ENCODE results near the gene SCARB2. TPM values are rescaled to one million over a fixed set of nuclear protein-coding genes. Genes with fewer than 3 reads are reported as not detected.

Gene SCARB2
- total and polyA plus RNA-seq, 7 donors, result 58.5 to 199 (median 109) TPM

GRCh38 chr4:76238701-76239100, 25.1 kb upstream of the SCARB2 start:
- ATAC-seq (peak in 3 of 4 donors; percentile 49 to 53 (median 52)), DNase-seq (no peak)
- TF ChIP-seq CTCF (IDR thresholded peaks at IDR 0.05), result no peak
- intact Hi-C loops (cut with DNase I), result loop anchor here in 1 of 2 donors (5.0 kb wide), 1 partner anchor 41 kb away; no protein-coding TSS in a partner anchor
- H3K27me3 ChIP-seq (ENCODE audit: insufficient read depth in 3 of 3, low read length in 2 of 3), result no peaks in the 10 kb centered on the region
- peaks cover 15% of the 10 kb centered on the region for H3K9me3 ChIP-seq
- H3K4me1 ChIP-seq, result peaks cover 16% of the 10 kb centered on the region
- H3K4me3 ChIP-seq, result peak overlapping the region; percentile 13
- peak overlapping the region; percentile 92 for H3K27ac ChIP-seq
- H3K36me3 ChIP-seq (ENCODE audit: insufficient read depth in 1 of 2, low read depth in 1 of 2), result no peaks in the 10 kb centered on the region

GRCh38 chr4:76238236-76238635, 24.6 kb upstream of the SCARB2 start:
- Histone ChIP-seq H3K27ac (peak overlapping the region; percentile 92), H3K4me1 (peaks cover 16% of the 10 kb centered on the region), H3K9me3 (peaks cover 15% of the 10 kb centered on the region), H3K36me3 (ENCODE audit: insufficient read depth in 1 of 2, low read depth in 1 of 2) (no peaks in the 10 kb centered on the region), H3K27me3 (ENCODE audit: insufficient read depth in 3 of 3, low read length in 2 of 3) (no peaks in the 10 kb centered on the region), H3K4me3 (peak overlapping the region; percentile 13)
- 28 to 53% (median 36%) methylated on average over 4 of the region's 4 CpGs for WGBS, 3 donors
- intact Hi-C loops (cut with DNase I), result loop anchor here in 1 of 2 donors (5.0 kb wide), 1 partner anchor 41 kb away; no protein-coding TSS in a partner anchor
- DNase-seq (peak in 1 of 2 donors; percentile 79), ATAC-seq (peak; percentile 96 to 97 (median 96))
- TF ChIP-seq CTCF (IDR thresholded peaks at IDR 0.05), result no peak

GRCh38 chr4:76235915-76236314, 22.3 kb upstream of the SCARB2 start:
- Histone ChIP-seq H3K4me3 (no peak overlapping the region), H3K4me1 (peaks cover 16% of the 10 kb centered on the region), H3K9me3 (peaks cover 15% of the 10 kb centered on the region), H3K27ac (peak overlapping the region; percentile 54), H3K27me3 (ENCODE audit: insufficient read depth in 3 of 3, low read length in 2 of 3) (no peaks in the 10 kb centered on the region), H3K36me3 (ENCODE audit: insufficient read depth in 1 of 2, low read depth in 1 of 2) (no peaks in the 10 kb centered on the region)
- no peak for TF ChIP-seq CTCF (IDR thresholded peaks at IDR 0.05)
- DNase-seq (no peak), ATAC-seq (no peak)
- intact Hi-C loops (cut with DNase I), result loop anchor here in 1 of 2 donors (5.0 kb wide), 1 partner anchor 39 kb away; no protein-coding TSS in a partner anchor
- WGBS, 3 donors, result 14 to 32% (median 18%) methylated on average over 1 of the region's 1 CpG

- ATAC-seq (no peak), DNase-seq (no peak)
- peaks cover 10% of the 10 kb centered on the region for H3K9me3 ChIP-seq
- intact Hi-C loops (cut with DNase I), result loop anchor here in 1 of 2 donors (5.0 kb wide), 1 partner anchor 38 kb away; no protein-coding TSS in a partner anchor
- peaks cover 16% of the 10 kb centered on the region for H3K4me1 ChIP-seq
- H3K36me3 ChIP-seq (ENCODE audit: insufficient read depth in 1 of 2, low read depth in 1 of 2), result no peaks in the 10 kb centered on the region
- H3K27ac ChIP-seq, result no peak overlapping the region
- no peak for TF ChIP-seq CTCF (IDR thresholded peaks at IDR 0.05)
- no peak overlapping the region for H3K4me3 ChIP-seq
- no peaks in the 10 kb centered on the region for H3K27me3 ChIP-seq (ENCODE audit: insufficient read depth in 3 of 3, low read length in 2 of 3)
- 61 to 67% (median 63%) methylated on average over 2 of the region's 2 CpGs for WGBS, 3 donors
Measured at GRCh38 chr4:76235407-76235806, 21.8 kb upstream of the SCARB2 start.

- intact Hi-C loops (cut with DNase I), result loop anchor here in 1 of 2 donors (5.0 kb wide), 1 partner anchor 37 kb away; no protein-coding TSS in a partner anchor
- Histone ChIP-seq H3K27me3 (ENCODE audit: insufficient read depth in 3 of 3, low read length in 2 of 3) (no peaks in the 10 kb centered on the region), H3K27ac (no peak overlapping the region), H3K9me3 (peaks cover 2% of the 10 kb centered on the region), H3K4me3 (no peak overlapping the region), H3K36me3 (ENCODE audit: insufficient read depth in 1 of 2, low read depth in 1 of 2) (no peaks in the 10 kb centered on the region), H3K4me1 (peaks cover 16% of the 10 kb centered on the region)
- 95 to 97% (median 96%) methylated on average over 5 of the region's 5 CpGs for WGBS, 3 donors
- TF ChIP-seq CTCF (IDR thresholded peaks at IDR 0.05), result no peak
- no peak for ATAC-seq
- DNase-seq, result no peak
Measured at GRCh38 chr4:76234679-76235044, 21.0 kb upstream of the SCARB2 start.
